Left cardiac atrium (tissue), 4 donors: ENCODE data around the gene RORB. TPM values are rescaled to one million over a fixed set of nuclear protein-coding genes. Genes with fewer than 3 reads are reported as not detected.

Experiments used
- ATAC-seq, 2 donors: fragments of 200-7000 bp; cut with Tn5 transposase; one replicate each; pipeline ENCODE4 v1.9.1; 2020; ENCODE audit warnings: mild to moderate bottlenecking in 2 of 2, moderate library complexity in 2 of 2
- DNase-seq: peaks from one replicate; pipeline ENCODE4 v3.0.0-alpha.2; 2020
- intact Hi-C, 2 donors: fragments of 100-400 bp; cut with DNase I; formaldehyde crosslinking; loops; one replicate each; pipeline versions ENCODE4 v1.14.1 to v1.15.1; 2022 to 2023
- total RNA-seq, 2 donors: library from RNA; stranded (reverse); fragmentation: NEBNext Ultra II Directional; extraction: Animal tissue kit (Norgen Biotek cat#: 25700); gene quantifications; one replicate each; pipeline ENCODE4 v1.2.1, GENCODE V29; 2021
- donor health status: DM: no; HTN: yes; CAD: no.
- donor health status: DM: no; HTN: yes; CAD: no; lungs with severe emphysema.
- donor health status: DM: yes; HTN: yes; CAD: no.
- donor health status: Dilated cardiomyopathy.

RORB gene
- total RNA-seq, 2 donors from 2014 or later, result 1.2 to 3.2 TPM

DNA sequence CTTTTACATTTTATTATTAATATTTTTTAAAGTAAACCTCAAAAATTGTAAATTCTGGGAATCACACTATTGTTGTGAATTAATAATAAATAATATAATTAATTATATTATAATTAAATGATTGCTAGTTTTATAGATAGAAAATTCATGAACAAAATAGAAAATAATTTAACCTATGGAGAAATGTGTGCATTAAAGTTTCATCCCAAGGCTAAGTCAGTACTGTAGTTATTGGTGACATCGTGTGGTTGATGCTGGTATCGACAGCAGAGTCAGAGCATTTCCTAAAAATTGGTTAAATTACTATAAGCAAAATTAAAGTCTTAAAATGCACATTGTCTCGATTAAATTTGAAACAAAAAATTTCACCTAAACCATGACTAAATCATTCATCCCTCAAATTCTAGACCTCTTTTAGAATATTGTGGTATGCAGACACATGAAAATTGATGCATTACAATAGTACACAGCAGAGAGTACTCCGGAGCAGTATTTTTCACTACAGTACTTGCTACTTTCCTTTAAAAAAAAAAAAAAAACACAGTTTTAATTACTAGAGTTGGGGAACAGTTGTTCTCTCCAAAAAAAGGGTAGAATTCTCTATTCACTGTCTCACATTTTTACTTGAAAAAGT is 73.9 kb downstream of the RORB start:
- DNase-seq, result no peak
- intact Hi-C loops, result loop anchor here (5.0 to 10.0 kb wide), 2 partner anchors 264 to 1366 kb away; no protein-coding TSS in a partner anchor
- ATAC-seq, result no peak

DNA sequence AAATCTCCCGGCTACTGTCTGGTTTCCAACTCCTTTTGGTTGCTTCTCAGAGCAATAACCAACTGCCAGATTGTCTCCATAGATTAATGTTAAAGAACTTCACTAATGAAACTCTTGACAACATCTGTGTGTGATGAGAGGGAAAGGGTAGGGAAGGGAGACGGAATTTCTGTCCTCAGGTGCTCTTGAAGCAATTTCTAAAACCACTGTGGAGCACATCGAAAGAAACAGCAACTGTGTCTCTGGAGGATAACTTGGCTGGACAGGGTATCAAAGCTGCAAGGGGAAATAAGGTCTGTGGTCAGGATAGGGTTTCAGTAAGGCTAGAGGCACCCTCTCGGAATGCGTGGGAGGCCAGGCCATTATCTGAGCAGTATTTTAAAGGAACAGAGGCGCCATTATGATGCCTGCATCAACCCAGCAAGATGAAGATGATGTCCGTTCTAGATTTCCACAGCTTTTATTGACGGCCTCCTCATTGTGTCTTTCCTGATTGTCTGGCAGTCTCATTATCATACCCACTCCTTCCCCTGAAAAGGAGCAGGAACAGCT is 76.6 kb downstream of the RORB start:
- DNase-seq (no peak), ATAC-seq (no peak)
- intact Hi-C loops, result loop anchor here (5.0 to 10.0 kb wide), 2 partner anchors 266 to 1369 kb away; no protein-coding TSS in a partner anchor

DNA sequence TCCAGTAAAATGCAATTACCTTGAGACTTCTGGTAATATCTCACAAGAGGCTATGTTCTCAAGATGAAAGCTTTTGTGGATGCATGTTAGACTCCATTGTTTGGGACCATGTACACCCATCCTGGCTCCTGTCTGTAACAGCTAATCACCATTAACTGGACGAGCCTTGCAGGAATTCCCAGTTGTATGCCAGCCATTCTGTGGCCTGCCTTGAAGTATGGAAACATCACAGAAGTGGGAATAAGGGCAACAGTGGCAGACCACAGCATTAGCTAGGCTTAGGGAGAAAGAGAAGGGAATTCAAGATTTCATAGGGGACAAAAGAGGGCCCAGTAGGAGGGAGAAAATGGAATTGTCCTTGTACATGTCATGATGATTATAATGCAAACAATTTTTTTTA is 79.0 kb downstream of the RORB start:
- DNase-seq, result no peak
- intact Hi-C loops, result loop anchor here in 1 of 2 donors (10.0 kb wide), 1 partner anchor 1371 kb away; no protein-coding TSS in a partner anchor

DNA sequence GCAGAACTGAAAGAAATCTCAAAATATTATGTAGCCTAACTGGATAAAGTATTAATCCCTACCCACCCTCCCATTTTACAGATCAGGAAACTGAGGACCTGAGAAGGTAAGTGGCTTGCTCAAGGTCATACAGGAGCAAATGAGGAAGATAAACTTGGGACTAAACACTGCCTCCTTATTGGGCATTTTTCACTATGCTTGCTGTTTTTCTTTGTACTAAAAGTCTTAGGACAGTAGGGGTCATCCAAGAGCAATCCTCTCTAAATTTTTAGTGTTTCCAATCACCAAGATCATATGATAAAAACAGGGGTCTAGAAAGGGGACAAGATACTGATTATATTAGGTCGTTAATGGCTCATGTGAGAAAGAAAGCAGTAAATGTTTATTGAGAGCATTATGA is 80.8 kb downstream of the RORB start:
- no peak for ATAC-seq
- DNase-seq, result no peak
- intact Hi-C loops, result loop anchor here in 1 of 2 donors (10.0 kb wide), 1 partner anchor 1373 kb away; no protein-coding TSS in a partner anchor

More for the DNA sequence above, 79.0 kb downstream of the RORB start:
- no peak for ATAC-seq

DNA sequence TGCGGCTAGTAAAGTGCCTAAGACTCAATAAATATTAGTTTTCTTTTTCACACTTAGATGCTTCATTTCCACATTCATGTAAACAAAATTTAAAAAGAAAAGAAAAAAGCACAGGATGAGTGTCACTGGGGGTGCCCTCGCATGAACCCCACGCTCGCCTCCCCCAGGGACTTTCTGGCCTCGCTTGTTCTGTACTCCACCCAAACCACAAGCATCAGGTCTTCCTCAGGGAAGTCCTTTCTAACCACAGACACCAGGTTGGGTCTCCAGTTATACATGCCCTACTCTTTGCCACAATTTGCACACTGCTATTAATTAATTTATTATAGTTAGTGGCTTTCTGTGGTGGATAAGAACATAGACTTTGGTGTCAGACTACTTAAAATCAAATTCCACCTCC is 92.4 kb downstream of the RORB start:
- intact Hi-C loops, result no loop called here
- no peak for ATAC-seq

DNA sequence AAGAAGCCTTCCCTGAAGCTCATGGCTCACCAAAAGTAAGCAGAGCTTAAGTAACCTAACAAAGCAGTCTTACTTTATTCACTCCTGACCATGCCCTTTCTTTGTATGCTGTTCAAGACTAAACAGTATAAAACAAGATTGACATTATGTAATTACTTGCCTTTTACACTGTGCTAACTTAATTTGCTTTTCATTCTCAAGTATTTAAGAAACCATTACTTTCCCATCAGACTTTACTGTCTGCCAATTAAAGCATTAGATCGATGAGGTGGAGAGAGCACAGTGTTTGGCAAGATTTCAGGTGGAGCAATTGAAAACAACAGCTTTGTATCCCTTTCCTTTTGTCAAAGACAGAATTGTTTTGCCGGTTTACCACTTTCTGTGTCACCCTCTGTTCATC is 98.2 kb downstream of the RORB start:
- intact Hi-C loops, result no loop called here
- no peak for DNase-seq
- ATAC-seq, result no peak

More for the DNA sequence above, 92.4 kb downstream of the RORB start:
- DNase-seq, result no peak

DNA sequence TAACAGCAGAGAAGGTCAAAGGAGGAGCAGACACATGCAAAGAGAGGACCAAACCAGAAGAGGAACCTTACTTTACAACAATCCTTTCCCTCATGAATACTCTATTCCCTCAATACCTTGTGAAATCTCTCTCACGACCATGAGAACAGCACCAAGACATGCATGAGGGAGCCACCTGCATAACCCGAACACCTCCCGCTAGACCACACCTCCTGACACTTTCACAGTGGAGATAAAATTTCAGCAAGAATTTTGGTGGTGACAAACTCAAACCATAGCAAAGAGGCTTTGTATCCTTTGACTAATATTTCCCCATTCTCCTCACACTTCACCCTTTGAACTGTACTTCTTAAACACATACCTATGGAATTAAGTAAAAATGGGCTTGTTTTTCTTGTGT is 101.7 kb downstream of the RORB start:
- DNase-seq, result no peak
- intact Hi-C loops, result no loop called here
- ATAC-seq, result no peak

DNA sequence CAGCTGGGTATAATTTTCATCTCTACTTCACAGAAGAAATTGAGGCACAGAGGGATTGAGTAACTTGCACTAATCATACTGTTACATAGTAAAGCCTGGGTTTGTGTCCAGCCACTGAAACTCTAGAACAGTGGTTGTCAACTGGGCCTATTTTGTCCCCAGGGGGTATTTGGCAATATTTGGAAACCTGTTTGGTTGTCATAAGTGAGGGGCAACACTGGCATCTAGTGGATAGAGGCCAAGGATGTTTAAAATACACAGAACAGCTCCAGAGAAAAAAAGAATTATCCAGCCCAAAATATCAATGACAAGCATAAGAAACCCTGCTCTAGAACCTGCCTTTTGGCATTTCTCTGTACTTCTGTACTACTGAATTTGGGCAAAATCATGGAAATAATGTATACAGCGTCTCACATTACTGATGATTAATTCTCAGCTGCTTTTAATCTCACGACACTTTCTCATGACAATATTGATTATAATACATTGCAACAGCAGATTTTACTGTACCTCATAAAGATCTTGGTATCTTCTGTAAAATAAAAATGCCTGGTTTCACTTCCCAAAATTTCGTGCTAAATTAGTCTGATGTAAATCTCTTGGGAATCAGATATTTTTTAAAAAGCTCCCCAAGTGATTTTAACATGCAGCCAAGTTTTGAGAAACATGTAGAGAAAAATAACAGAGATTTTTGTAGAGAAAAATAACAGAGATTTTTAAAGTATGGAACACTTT is 112.7 kb downstream of the RORB start:
- ATAC-seq (no peak), DNase-seq (no peak)
- intact Hi-C loops, result no loop called here

DNA sequence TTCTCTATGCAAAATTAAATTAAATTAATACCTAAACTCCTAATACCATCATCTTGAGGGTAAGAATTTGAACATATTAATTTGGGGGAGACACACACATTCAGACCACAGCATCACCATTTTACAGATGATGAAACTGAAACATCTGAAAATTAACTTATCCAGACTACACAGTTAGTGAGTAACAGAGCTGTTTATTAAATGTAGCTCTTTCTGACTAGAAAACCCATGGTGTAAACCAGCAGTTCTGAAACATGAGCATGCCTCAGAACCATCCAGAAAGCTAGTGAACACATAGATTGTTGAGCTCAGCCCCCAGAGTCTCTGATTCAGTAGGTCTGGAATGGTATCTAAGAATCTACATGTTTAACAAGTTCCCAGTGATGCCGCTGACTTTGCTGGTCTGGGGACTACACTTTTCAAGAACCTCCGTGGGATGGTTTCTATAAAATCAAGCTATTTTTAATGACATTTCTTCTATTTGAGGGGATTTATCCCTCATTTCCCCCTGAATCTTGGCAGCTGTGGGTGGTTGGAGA is 113.5 kb downstream of the RORB start:
- DNase-seq, result no peak
- no peak for ATAC-seq
- intact Hi-C loops, result no loop called here

DNA sequence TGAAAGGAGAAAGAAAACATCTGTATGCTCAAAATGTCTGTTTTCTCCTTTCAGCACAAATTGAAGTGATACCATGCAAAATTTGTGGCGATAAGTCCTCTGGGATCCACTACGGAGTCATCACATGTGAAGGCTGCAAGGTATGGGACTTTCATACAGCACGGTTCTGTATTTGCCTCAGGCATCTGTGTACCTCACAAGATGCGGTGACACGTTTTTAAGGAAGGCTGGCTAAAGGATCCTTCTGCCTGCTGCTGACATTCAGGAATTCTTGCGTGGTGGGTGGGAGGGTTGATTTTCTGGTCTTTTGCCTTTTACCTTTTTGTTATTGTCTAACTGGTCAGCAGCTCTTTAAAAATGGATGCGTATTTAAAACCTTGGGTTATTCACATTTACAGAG is 133.1 kb downstream of the RORB start:
- intact Hi-C loops, result no loop called here
- ATAC-seq (no peak), DNase-seq (no peak)

DNA sequence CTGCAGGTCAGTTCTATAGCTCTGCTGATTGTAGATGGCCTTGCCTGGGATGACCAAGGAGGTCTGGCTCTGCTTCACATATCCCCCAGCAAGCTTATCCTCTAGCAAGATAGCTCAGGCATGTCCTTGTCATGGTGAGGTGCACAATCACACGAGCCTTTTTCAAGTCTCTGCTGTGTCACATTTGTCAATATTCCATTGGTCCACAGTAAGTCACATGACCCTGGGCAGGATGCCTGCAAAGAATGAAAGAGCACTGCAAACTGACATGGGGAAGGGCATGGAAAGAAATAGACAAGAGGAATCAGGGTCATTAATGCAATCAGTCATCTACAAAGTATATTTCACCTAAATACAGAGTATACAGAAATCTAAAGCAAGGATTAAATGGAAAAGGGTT is 142.0 kb downstream of the RORB start:
- no peak for ATAC-seq
- no peak for DNase-seq
- intact Hi-C loops, result no loop called here

DNA sequence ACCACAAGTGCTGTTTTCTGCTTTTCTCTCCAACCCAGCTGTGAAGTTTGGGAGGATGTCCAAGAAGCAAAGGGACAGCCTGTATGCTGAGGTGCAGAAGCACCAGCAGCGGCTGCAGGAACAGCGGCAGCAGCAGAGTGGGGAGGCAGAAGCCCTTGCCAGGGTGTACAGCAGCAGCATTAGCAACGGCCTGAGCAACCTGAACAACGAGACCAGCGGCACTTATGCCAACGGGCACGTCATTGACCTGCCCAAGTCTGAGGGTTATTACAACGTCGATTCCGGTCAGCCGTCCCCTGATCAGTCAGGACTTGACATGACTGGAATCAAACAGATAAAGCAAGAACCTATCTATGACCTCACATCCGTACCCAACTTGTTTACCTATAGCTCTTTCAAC is 145.2 kb downstream of the RORB start:
- ATAC-seq, result no peak
- no peak for DNase-seq
- intact Hi-C loops, result loop anchor here in 1 of 2 donors (10.0 kb wide), 1 partner anchor 338 kb away; no protein-coding TSS in a partner anchor

DNA sequence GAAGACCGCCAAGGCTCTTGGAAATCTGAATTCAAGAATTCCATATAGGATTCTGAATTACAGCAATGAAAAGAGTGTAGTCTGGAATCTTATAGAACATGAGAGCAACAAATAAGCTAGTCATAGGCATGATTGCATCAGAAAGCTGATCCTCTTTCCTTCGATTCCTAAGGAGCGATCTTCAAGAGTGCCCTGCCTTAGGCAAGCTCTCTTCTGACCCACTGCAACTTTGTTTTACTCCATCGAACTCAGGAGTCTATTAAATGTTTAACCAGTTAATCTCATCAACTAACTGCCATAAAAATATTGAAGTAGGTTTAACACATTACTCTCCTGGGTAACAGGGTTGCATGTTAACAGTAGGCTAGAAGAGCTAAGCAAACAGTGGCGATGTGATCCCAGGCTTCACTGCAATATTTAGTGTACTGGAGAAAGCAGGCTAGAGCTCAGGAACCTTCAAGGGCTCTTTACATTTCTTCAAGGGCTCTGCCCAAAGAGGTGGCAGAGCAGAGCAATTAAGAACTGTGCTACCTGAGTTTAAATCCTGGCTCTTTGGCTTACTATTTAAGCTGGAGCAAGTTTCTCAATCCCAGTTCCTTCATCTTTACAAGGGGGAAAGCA is 146.3 kb downstream of the RORB start:
- intact Hi-C loops, result loop anchor here in 1 of 2 donors (10.0 kb wide), 1 partner anchor 339 kb away; no protein-coding TSS in a partner anchor
- DNase-seq (no peak), ATAC-seq (no peak)

DNA sequence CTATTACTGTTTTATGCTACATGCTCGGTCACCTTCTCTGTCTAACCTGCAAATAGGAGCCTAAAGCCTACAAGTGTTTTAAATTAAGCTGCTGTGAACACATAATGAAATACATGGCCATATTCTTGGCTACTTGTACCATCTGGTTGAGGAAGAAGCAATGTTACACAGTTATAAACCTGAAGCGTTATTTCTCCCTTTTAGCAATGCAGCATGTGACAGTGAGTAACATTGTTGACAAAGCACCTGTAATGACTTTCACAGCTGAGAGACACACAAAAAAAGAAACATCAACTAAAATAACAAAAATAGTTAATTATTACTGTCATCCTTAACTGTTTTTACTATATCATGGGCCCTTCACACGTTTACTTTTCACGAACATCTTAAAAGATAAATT is 146.9 kb downstream of the RORB start:
- ATAC-seq (no peak), DNase-seq (no peak)
- intact Hi-C loops, result loop anchor here in 1 of 2 donors (10.0 kb wide), 1 partner anchor 339 kb away; no protein-coding TSS in a partner anchor

DNA sequence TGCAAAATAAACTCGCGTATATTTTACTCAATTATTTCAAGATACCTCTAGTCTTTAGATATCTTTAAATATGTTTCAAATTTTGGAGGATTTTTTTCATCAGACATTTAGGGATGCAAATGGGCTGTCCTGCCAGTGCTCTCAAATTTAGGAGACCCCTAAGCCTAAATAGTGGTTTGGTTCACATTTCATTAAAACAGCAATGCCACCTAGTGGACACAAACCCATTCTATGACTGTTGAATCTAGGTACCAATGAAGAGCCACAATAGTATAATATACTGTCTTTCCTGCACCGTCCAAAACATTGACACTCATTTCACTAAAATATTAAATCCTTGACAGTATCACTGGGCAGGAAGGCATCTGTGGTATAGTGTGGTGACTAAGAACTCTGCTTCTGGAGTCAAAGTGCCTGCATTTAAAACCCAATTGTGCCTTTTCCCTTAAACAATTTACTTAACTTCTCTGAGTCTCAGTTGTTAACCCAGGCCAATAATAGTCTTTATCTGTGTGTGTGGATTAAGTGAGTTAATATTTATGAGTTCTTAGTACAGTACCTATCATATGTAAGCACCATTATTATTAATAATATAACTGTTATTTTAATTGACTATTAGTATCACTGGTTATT is 148.0 kb downstream of the RORB start:
- no peak for ATAC-seq
- no peak for DNase-seq
- intact Hi-C loops, result loop anchor here in 1 of 2 donors (10.0 kb wide), 1 partner anchor 340 kb away; no protein-coding TSS in a partner anchor

DNA sequence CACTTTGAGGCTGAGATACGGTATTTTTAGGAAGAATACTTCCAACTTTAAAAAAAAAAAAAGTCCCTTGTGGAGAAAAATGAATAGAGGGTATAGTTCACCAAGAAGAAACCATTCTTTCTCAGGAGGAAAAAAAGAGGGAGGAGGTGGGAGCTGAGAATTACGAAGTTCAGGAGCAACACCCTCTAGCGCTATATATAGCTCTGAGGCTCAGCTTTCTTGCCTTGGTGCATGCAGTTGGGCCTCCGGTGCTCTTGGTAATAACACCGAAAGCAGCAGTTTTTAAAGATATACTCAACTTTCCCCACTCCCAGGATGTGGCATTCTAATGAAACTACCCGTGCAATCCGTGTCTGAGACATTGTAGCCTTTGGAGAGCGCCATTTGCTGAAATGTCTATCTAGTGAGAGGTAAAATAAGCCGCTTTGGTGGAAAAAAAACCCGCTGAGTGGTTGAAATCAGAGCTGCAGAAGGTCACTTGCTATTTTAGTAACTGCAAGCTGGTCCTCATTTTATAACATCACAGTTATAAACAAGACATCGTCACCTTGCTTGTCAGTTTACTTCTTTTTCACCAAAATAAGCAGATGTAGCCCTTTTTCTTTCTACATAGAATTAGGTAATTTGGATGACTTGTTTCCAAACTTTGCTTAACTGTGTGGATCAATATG is 156.4 kb downstream of the RORB start:
- intact Hi-C loops, result no loop called here
- DNase-seq, result no peak
- no peak for ATAC-seq

DNA sequence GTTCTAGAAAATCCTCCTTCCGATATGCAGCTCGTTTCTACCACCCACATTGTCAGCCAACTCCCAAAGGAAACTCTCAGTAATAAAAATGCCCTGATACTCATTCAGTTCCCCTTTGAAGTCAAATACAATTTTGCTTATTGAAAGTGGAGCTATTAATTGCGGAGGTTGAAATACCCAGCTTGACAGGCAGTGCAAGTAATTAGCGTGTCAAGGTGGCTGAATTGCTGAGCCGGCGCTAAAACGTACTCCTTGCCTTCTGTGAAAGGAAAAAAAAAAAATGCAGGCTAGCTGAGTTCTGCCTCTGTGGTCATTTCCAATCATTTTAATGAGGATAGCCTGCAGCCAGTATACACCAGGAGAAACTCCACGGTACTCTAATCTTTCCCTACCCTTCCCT is 165.5 kb downstream of the RORB start:
- intact Hi-C loops, result no loop called here
- DNase-seq (no peak), ATAC-seq (no peak)

DNA sequence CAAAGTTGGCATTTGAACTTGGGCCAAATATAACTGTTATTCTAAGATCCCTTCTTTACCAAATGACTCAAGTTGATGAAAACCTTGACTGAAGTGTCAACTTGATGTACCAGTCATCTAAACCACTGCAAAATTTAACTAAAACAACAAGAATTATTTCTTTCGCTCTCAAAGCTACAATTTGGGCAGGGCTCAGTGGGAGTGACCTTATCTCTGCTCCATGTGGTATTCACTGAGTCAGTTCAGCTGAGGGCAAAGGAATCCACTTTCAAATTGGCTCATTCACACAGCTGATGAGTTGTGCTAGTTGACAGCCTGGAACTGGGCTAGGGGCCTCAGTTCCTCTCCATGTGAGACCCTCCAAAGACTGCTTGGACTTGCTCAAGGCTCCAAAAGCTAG is 166.3 kb downstream of the RORB start:
- ATAC-seq (peak; percentile 30 to 91), DNase-seq (no peak)
- intact Hi-C loops, result no loop called here
